HepG2 (cell line): Measurements from ENCODE around the gene FAM174C.

Experiments
- CENPT ChIP-seq: sonication (generic); formaldehyde crosslinking; IDR thresholded peaks from 2 replicates; pipeline ENCODE4 v1.8.0; 2022; ENCODE audit warnings: low read depth, mild to moderate bottlenecking, moderate library complexity, missing genetic modification reagents
- CHCHD3 ChIP-seq: sonication (generic); formaldehyde crosslinking; IDR thresholded peaks from 2 replicates; pipeline ENCODE4 v1.8.0; 2022; ENCODE audit warnings: mild to moderate bottlenecking, missing genetic modification reagents, moderate library complexity
- EZH2 ChIP-seq: conservative IDR thresholded peaks from 2 replicates; pipeline ENCODE4 v1.6.1; 2012; ENCODE audit warnings: mild to moderate bottlenecking, low read depth, low read length, moderate library complexity
- GTF2F1 ChIP-seq: fragments of 150-350 bp; IDR thresholded peaks from 2 replicates; pipeline ENCODE4 v1.6.1; 2014; ENCODE audit warnings: low read length
- POLR2A ChIP-seq, 2 experiments: IDR thresholded peaks; 2 replicates each; pipeline ENCODE4 v1.6.1; 2011; ENCODE audit warnings: low read depth in 2 of 2, low read length in 2 of 2, mild to moderate bottlenecking in 1 of 2, moderate library complexity in 1 of 2; ENCODE audit not compliant: insufficient read depth in 1 of 2
- SIN3A ChIP-seq: IDR thresholded peaks from 2 replicates; pipeline ENCODE4 v1.6.1; 2011; ENCODE audit warnings: low read depth, mild to moderate bottlenecking, control low read depth, low read length, borderline replicate concordance
- SSRP1 ChIP-seq: IDR thresholded peaks from 2 replicates; pipeline ENCODE4 v1.6.1; 2016; ENCODE audit warnings: control low read depth
- STAT5B ChIP-seq: sonication (generic); formaldehyde crosslinking; IDR thresholded peaks from 2 replicates; pipeline ENCODE4 v1.4.0; 2020; ENCODE audit warnings: missing genetic modification reagents
- TF ChIP-seq, protein P1 (sequence below): sonication (generic); formaldehyde crosslinking; IDR thresholded peaks from 2 replicates; pipeline ENCODE4 v1.5.0; 2020; ENCODE audit warnings: mild to moderate bottlenecking, missing genetic modification reagents, moderate library complexity
- TF ChIP-seq, protein P2 (sequence below): sonication (generic); formaldehyde crosslinking; IDR thresholded peaks from 2 replicates; pipeline ENCODE4 v1.4.0; 2020; ENCODE audit warnings: low read depth, mild to moderate bottlenecking, missing genetic modification reagents
- TF ChIP-seq, protein P3 (sequence below): sonication (generic); formaldehyde crosslinking; conservative IDR thresholded peaks from 2 replicates; pipeline ENCODE4 v1.8.1; 2023; ENCODE audit warnings: missing genetic modification reagents
- TF ChIP-seq, protein P4 (sequence below): sonication (generic); formaldehyde crosslinking; IDR thresholded peaks from 2 replicates; pipeline ENCODE4 v1.4.0; 2020; ENCODE audit warnings: missing genetic modification reagents
- TF ChIP-seq, protein P5 (sequence below): IDR thresholded peaks from 2 replicates; pipeline ENCODE4 v1.6.1; 2012; ENCODE audit warnings: inconsistent platforms

DNA sequence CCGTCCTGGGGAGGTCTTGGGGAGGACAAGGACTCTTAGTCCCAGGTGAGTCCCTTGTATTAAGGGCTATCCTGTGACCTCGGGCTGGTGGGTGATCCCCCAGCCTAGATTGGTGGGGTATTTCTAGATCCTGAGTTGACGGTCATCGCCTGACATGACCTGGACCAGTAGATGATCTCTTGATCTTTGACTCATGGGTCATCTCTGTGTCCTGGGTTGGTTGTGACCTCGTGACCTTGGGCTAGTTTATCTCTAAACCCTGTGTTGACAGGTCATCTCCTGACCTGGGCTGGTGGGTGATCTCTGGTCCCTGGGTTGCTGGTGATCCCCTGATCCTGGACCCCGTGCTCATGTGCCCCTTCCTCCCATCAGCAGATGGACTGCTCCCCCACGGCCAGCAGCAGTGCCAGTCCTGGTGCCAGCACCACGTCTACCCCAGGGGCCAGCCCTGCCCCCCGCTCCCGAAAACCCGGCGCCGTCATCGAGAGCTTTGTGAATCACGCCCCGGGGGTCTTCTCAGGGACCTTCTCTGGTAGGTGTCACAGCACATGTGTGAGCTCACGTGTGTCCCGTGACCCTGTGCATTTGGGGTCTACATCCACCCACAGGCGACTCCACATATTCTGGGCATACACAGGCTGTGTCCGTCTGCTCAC is 20.7 kb upstream of the FAM174C start:
- TF ChIP-seq POLR2A (IDR thresholded peaks at IDR 0.05; ENCODE audit: insufficient read depth in 1 of 2, low read depth in 2 of 2, low read length in 2 of 2) (peak; percentile 43 to 55; a peak in 2 of 4 replicates), CHCHD3 (no peak), CENPT (CRISPR knock-in tag) (no peak), SIN3A (no peak; the same call in 1 of the 2 replicates), SSRP1 (CRISPR knock-in tag) (no peak; the same call in 1 of the 2 replicates), EZH2 (no peak), GTF2F1 (no peak), STAT5B (CRISPR knock-in tag) (no peak)
- TF ChIP-seq, protein P1, sequence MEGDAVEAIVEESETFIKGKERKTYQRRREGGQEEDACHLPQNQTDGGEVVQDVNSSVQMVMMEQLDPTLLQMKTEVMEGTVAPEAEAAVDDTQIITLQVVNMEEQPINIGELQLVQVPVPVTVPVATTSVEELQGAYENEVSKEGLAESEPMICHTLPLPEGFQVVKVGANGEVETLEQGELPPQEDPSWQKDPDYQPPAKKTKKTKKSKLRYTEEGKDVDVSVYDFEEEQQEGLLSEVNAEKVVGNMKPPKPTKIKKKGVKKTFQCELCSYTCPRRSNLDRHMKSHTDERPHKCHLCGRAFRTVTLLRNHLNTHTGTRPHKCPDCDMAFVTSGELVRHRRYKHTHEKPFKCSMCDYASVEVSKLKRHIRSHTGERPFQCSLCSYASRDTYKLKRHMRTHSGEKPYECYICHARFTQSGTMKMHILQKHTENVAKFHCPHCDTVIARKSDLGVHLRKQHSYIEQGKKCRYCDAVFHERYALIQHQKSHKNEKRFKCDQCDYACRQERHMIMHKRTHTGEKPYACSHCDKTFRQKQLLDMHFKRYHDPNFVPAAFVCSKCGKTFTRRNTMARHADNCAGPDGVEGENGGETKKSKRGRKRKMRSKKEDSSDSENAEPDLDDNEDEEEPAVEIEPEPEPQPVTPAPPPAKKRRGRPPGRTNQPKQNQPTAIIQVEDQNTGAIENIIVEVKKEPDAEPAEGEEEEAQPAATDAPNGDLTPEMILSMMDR (CRISPR knock-in tag): no peak
- TF ChIP-seq, protein P2, sequence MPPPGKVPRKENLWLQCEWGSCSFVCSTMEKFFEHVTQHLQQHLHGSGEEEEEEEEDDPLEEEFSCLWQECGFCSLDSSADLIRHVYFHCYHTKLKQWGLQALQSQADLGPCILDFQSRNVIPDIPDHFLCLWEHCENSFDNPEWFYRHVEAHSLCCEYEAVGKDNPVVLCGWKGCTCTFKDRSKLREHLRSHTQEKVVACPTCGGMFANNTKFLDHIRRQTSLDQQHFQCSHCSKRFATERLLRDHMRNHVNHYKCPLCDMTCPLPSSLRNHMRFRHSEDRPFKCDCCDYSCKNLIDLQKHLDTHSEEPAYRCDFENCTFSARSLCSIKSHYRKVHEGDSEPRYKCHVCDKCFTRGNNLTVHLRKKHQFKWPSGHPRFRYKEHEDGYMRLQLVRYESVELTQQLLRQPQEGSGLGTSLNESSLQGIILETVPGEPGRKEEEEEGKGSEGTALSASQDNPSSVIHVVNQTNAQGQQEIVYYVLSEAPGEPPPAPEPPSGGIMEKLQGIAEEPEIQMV (CRISPR knock-in tag): no peak
- TF ChIP-seq, protein P3, sequence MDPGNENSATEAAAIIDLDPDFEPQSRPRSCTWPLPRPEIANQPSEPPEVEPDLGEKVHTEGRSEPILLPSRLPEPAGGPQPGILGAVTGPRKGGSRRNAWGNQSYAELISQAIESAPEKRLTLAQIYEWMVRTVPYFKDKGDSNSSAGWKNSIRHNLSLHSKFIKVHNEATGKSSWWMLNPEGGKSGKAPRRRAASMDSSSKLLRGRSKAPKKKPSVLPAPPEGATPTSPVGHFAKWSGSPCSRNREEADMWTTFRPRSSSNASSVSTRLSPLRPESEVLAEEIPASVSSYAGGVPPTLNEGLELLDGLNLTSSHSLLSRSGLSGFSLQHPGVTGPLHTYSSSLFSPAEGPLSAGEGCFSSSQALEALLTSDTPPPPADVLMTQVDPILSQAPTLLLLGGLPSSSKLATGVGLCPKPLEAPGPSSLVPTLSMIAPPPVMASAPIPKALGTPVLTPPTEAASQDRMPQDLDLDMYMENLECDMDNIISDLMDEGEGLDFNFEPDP (CRISPR knock-in tag): no peak
- TF ChIP-seq, protein P4, sequence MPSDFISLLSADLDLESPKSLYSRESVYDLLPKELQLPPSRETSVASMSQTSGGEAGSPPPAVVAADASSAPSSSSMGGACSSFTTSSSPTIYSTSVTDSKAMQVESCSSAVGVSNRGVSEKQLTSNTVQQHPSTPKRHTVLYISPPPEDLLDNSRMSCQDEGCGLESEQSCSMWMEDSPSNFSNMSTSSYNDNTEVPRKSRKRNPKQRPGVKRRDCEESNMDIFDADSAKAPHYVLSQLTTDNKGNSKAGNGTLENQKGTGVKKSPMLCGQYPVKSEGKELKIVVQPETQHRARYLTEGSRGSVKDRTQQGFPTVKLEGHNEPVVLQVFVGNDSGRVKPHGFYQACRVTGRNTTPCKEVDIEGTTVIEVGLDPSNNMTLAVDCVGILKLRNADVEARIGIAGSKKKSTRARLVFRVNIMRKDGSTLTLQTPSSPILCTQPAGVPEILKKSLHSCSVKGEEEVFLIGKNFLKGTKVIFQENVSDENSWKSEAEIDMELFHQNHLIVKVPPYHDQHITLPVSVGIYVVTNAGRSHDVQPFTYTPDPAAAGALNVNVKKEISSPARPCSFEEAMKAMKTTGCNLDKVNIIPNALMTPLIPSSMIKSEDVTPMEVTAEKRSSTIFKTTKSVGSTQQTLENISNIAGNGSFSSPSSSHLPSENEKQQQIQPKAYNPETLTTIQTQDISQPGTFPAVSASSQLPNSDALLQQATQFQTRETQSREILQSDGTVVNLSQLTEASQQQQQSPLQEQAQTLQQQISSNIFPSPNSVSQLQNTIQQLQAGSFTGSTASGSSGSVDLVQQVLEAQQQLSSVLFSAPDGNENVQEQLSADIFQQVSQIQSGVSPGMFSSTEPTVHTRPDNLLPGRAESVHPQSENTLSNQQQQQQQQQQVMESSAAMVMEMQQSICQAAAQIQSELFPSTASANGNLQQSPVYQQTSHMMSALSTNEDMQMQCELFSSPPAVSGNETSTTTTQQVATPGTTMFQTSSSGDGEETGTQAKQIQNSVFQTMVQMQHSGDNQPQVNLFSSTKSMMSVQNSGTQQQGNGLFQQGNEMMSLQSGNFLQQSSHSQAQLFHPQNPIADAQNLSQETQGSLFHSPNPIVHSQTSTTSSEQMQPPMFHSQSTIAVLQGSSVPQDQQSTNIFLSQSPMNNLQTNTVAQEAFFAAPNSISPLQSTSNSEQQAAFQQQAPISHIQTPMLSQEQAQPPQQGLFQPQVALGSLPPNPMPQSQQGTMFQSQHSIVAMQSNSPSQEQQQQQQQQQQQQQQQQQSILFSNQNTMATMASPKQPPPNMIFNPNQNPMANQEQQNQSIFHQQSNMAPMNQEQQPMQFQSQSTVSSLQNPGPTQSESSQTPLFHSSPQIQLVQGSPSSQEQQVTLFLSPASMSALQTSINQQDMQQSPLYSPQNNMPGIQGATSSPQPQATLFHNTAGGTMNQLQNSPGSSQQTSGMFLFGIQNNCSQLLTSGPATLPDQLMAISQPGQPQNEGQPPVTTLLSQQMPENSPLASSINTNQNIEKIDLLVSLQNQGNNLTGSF (CRISPR knock-in tag): no peak
- TF ChIP-seq, protein P5, sequence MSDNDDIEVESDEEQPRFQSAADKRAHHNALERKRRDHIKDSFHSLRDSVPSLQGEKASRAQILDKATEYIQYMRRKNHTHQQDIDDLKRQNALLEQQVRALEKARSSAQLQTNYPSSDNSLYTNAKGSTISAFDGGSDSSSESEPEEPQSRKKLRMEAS: no peak
